ENCODE data around the gene DNAJC27. TPM values are rescaled to one million over a fixed set of nuclear protein-coding genes. Genes with fewer than 3 reads are reported as not detected.

Gene DNAJC27
- total and polyA plus RNA-seq, 2 of the 13 experiments (the other 11 are each of a cell fraction or from before 2014, with no cell fraction given), result 3.1 to 3.7 TPM

GRCh38 chr2:24913911-24914310 is 57.8 kb downstream of the DNAJC27 start:
- no peak for TF ChIP-seq PHF5A (CRISPR knock-in tag; IDR thresholded peaks at IDR 0.05; ENCODE audit: low read depth, unreplicated experiment)
- TF ChIP-seq NCOA2 (CRISPR knock-in tag; IDR thresholded peaks at IDR 0.05), result no peak
- no peak for TF ChIP-seq PAF1 (CRISPR knock-in tag; IDR thresholded peaks at IDR 0.05)
- no peak for TF ChIP-seq KLF13 (CRISPR knock-in tag; IDR thresholded peaks at IDR 0.05)
- no peak for TF ChIP-seq ZNF770 (CRISPR knock-in tag; IDR thresholded peaks at IDR 0.05)
- TF ChIP-seq STAG1 (CRISPR knock-in tag; IDR thresholded peaks at IDR 0.05), result no peak
- no peak for TF ChIP-seq CERS6 (CRISPR knock-in tag; IDR thresholded peaks at IDR 0.05)
- no peak for TF ChIP-seq ZFX (CRISPR knock-in tag; IDR thresholded peaks at IDR 0.05; ENCODE audit: low read depth)
- TF ChIP-seq MXD1 (CRISPR knock-in tag; IDR thresholded peaks at IDR 0.05), result no peak
- TF ChIP-seq ERF (CRISPR knock-in tag; IDR thresholded peaks at IDR 0.05), result no peak
- no peak for TF ChIP-seq SAP130 (CRISPR knock-in tag; IDR thresholded peaks at IDR 0.05; ENCODE audit: low read depth)
- Histone ChIP-seq H3K4me1 (ENCODE audit: insufficient read depth, low read length) (no peaks in the 10 kb centered on the region), H3K27ac (ENCODE audit: extremely low read length, insufficient read depth, low read length) (no peak overlapping the region), H3K9ac (ENCODE audit: insufficient read depth, low read depth, low read length) (no peak overlapping the region), H4K20me1 (ENCODE audit: insufficient read depth, low read length) (no peaks in the 10 kb centered on the region; the same call in 1 of the 2 replicates), H3K36me3 (replicated peaks in 1 of 2; ENCODE audit: control insufficient read depth in 1 of 2, insufficient read depth in 2 of 2, low read length in 2 of 2) (no peaks in the 10 kb centered on the region), H3K27me3 (ENCODE audit: control insufficient read depth in 1 of 2, insufficient read depth in 2 of 2, low read length in 2 of 2) (peaks cover 15 to 63% of the 10 kb centered on the region in 2 experiments), H2AFZ (ENCODE audit: low read length) (no peak overlapping the region), H3K4me3 (replicated peaks in 1 of 3; ENCODE audit: insufficient read depth in 1 of 3, low read depth in 2 of 3, low read length in 3 of 3) (no peak overlapping the region), H3K79me2 (ENCODE audit: insufficient read depth, low read length) (no peaks in the 10 kb centered on the region), H3K9me3 (ENCODE audit: low read length) (no peaks in the 10 kb centered on the region), H3K4me2 (ENCODE audit: low read depth, low read length) (no peak overlapping the region)
- POLR2A ChIA-PET, result no interaction called here
- in situ Hi-C loops (cut with HindIII; ENCODE audit: extremely low pct_ligation_motif_present, low pct_unique_long_range_greater_than_20kb) (no loop called here), intact Hi-C loops (cut with micrococcal nuclease; ENCODE audit: unreplicated experiment) (no loop called here)
- FAIRE-seq (no peak), ATAC-seq (no peak), DNase-seq (ENCODE audit: low spot score) (no peak)
- BruUV-seq (replicated peaks), result no TSS peak
- CTCF ChIA-PET (ENCODE audit: low intra/inter-chr PET ratio, low total read pairs), result no interaction called here
- 48% methylated on average over 9 of the region's 9 CpGs for WGBS (ENCODE audit: low lambda C conversion rate)
